A204.1 (cell line): Measurements from ENCODE around the gene C1QTNF8.

ENCODE experiments used
- FAIRE-seq: peaks from 2 replicates; lab custom pipeline; 2012; peaks lifted over from hg19 to GRCh38; lab: Jason Lieb, UNC

The C1QTNF8 gene

DNA sequence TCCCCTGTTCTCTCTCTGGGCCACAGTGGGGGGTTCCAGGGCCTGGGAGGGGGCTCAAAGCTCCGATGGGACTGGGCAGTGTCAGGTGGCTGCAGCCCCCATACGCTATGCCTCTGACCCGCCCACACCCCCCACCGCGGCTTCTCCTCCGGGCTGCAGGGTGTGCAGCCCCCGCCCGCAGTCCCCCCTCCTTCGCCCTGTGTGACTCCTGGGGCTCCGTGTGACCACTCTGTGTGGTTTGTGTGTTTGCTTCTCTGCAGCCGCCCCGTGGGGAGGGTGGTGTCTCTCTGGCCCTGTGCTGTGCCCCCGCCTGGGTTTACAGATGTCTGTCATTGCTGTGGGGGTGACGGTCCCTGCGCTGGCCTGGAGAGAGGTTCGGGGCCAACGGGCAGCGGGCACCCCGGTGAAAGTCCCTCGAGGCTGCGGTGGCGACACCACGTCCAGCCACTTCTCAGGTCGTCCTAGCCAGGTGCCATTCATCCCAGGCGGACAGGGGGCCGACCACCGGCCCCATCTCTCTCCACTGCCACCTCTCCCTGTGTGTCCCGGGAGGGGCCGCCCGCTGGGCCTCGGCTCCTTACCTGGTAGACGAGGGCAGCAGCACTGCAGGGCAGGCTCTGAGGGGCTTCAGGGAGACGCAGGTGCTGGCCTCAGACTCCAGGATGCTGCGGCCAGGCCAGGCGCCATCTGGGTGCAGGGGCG, 18.0 kb downstream of the C1QTNF8 start:
- no peak for FAIRE-seq

DNA sequence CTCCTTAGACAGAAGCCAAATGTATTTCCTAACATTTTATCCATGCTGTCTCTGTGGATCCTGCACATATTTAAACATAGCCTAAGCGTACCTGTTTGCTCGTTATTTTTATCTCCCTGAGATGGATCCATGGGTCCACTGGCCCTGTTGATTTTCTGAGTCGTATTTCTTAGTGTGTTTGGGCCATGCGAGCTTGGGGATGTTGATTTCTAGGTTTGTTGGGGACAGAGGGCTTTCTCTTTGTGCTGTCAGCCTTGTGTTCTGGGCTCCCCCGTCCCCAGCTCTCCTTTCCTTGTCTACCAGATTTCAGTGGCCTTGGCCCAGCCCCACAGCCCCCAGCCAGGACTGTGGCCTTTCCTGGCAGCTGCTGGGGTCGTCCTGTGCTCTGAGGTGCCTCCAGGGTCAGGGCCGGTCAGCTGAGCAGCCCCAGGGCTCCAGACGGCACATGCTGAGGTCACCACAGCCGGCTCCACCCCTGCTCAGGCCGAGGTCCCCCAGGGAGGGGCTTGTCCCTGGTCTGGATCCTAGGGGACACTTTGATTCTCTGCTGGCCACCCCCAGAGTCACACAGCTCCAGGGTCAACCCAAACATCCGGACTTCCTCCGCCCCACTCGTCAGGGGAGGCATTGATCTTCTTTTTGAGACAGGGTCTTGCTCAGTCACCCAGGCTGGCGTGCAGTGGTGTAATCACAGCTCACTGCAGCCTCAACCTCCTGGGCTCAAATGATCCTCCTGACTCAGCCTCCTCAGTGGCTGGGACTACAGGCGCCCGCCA, 19.1 kb downstream of the C1QTNF8 start:
- FAIRE-seq = no peak

DNA sequence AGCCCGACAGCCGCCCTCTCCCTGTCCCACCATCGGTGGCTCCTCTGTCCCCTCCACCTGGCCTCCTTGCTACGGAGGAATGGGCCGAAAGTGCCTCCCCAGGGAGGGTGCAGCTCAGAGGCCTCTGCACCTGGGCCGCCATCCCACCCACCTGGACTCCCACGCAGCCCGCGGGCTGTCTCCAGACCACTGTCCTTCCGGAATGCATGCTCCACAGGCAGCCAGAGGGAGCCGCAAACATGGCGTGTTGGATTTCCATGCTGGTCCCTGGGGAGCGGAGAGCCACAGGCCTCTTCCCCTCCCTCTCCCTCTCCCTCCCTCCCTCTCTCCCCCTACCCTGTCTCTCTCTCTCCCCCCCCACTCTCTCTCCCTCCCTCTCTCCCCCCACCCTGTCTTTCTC, 20.5 kb downstream of the C1QTNF8 start:
- no peak for FAIRE-seq

DNA sequence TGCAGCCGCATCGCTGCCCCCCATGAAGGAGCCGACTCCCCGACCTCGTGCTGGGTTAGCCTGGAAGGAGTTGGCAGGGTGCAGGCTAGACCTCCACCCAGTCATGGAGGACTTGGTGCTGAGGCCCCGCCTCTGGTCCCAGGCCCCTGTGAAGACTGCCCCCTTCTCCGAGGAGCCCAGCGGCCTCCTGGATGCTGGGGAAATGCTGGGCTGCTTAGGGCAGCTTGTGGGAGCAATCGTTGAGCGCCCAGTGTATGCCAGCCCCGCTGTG, 21.7 kb downstream of the C1QTNF8 start:
- no peak for FAIRE-seq

DNA sequence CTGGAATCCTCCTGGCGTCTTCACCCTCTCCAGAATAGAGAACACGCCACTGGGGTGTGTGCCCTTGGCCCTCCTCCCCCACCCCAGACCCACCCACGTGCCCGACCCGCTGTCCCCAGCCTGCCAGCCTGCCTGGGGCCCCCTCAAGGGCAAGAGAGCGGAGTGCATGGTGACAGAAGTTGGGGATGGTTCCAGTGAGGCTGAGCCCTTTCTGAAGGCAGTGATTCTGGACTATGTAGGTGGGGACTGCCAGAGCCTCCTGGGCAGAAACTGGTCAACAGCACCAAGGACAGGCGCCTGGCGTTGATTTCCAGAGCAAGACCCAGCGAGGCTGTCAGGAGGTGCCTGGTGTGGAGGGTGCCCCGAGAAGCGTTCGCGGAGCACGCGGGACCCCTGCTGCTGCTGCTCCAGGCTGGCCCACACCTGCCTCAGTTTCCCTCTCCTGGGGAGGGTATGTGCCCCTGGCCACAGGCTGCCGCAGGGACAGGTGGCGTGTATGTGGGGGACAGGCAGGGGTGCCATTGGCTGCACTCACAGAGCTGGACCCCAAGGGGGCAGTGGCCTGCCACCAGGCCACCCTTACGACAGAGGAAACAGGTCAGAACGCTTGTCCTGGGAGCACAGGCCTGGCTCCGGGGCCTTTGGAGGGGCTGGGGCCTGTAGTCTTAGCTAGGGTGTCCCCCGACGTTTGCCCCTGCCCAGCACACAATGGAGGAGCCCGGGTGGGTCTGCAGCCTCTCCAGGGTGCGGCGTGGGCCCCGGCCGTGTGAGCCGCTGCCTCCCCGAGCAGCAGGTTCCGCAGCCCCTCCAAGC, 22.3 kb downstream of the C1QTNF8 start:
- FAIRE-seq = no peak

DNA sequence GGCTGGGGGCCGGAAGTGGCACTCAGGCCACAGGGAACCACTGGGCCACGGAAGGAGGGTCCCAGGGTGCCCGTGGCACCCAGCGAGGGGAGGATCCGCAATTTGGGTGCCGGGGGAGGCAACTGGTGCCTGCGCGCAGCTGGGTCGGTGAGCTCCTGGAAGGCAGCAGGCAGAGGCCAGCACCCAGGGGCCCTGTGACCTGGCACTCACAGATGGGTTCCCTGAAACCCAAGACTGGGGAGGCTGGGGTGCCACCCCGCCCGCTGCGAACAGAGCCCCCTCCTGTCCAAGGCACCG, 22.8 kb downstream of the C1QTNF8 start:
- no peak for FAIRE-seq

DNA sequence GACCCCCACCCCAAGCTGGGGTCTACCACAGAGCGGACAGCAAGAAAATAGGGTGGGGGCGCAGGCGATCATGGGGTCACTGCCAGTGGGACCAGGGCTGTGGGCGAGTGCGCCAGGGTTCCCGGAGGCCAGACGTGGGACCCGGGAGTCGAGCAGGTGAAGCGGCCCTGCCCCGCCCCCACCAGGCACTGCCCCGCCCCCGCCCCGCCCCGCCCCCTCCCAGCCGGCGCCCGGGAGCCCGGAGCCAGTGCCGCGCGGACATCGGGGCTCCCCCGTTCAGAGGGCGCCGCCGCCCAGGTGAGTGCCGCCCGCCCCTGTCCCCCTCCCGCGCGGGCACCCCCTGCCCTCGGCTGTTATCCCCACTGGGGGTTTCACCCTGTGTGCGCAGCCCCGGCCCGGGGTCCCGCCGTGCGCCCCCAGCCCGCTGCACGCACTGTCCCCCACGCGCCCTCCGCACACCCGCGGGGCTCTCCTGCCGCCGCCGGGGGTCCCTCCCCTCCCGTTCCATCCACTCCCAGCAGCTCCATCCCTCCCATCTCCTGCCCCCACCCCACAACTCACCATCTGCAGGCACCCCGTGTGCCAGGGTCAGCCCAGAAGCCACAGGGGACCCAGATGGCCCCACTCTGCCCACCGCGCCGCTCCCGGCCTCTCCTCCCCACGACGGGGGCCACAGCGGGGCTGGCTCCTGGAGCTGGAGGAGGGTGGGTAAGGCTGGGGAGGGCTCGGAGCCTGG, 23.4 kb downstream of the C1QTNF8 start, which contains the start of gene SSTR5:
TSS of gene SSTR5 (plus strand) at position 222 of the 736 bp plus-strand sequence. CDS start 6,122 bp downstream, outside the sequence.
- no peak for FAIRE-seq

DNA sequence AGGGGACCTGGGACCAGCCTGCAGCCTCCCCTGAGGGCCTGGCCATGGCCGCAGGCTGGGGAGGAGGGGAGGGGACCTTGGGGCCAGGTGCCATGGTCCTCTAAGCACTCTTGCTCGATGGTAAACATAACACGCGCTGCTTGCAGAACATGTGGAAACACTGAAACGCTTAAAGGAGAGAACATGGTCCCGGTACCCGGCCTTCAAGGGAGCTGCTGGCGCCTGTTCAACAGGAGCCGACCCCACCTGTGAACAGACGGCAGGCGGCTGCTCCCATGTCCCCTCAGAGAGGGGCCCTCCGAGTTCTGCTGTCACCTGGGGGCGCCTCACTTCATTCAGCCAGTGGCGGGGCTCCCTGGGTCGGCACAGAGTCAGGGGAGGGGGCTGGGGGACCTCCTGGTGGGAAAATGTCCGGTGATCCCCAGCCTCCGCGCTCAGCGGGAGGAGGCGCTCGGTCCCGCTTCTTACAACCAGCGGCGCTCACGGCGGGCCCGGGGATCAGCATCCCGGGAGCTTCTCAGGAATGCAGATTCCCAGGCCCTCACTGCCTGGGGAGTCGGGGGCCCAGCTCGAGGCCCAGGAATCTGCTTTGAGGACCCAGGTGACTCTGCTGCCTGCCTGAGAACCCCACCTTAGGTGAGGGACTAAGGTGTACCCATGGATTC, 24.4 kb downstream of the C1QTNF8 start:
- no peak for FAIRE-seq

DNA sequence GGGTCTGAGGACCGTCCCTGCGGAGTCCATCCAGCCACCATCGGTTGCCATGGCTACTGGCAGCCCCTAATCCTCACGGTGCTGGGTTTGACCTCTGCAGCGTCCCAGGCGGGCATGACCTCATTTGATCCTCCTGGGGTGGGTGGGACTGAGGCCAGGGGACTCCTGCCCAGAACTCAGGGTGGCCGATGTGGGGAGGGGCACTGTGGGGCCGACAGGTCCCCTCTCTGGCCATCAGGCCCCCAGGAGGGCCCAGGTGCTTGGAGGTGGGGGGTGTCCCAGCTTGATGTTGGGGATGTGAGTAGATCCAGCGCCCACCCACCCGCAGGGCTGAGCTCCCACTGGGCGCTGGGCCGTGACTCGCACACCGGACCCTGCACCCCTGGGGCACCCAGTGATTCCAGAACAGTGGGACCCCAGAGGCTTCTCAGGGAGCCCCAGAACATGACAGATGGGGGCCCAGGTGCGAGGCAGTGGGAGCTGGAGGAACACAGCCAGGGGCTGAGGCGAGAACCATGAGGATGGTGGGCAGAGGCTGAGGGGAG, 25.1 kb downstream of the C1QTNF8 start:
- FAIRE-seq = no peak

DNA sequence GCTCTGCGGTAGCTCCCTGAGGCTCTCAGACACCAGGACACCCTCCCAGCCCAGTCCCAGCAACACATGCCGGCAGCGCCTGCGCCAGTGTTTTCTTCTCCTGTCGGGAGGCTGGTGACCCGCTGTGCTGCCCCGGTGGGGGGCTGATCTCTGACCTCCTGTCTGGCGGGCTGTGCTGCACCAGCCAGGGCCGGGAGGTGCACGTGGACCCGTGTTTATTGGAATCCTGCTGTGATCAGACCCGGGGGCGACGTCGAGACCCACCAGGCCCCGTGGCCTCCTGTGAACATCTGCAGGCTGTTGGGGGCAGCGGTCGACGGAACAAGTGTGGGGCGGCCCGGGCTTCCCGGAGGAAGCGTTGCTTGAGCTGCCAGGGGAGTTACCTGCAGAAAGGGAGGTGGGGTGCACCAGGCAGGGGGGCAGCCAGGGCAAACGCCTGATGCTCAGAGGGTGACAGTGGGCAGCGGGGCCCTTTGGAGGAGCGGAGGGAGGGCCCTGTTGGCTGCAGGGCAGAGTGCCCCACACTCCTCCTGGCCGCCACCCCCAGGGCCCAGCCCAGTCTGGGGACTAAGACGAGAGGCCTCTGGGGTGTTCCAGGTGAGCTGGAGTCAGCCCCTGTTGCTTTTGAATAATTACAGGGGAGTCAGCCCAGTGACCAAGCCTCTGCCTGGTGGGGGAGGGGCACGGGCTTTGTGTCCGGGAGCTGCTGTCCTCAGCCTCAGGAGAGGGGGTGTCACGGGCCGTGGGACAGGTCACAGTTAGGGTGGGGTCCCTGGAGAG, 25.8 kb downstream of the C1QTNF8 start:
- FAIRE-seq = no peak

DNA sequence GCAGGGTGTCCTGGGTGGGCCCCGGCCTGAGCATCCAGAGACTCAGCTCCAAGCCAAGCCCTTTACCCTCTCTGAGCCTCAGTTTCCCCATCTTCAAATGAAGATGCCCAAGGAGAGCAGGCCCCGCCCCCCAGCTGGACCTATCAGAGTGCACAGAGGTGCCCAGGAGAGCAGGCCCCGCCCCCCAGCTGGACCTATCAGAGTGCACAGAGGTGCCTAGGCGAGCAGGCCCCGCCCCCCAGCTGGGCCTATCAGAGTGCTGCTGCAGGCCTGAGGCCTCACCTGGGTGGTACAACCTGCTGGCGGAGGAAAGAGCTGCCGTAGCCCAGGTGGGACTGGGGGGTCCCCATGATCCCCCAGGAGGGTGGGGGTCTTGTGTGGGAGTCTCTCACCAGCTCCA, 26.9 kb downstream of the C1QTNF8 start:
- no peak for FAIRE-seq

DNA sequence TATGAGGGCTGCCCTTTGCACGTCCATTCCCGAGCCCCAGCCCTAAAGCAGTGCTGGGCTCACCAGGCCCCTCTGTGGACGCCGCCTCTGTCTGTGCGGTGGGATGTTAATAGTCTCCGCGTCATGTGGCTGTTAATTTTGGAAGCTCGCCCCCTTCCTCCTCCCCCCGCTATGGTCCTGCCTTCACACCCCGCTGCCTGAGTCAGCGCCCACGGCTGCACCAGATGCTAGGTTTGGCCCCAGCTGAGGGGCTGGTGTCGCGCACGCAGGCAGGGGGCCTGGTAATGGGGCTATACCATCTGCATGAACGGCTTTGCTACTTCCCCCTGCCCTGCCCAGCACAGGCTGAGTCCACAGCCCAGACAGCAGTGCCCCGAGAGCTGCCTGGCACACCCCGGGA, 27.6 kb downstream of the C1QTNF8 start:
- FAIRE-seq = no peak

DNA sequence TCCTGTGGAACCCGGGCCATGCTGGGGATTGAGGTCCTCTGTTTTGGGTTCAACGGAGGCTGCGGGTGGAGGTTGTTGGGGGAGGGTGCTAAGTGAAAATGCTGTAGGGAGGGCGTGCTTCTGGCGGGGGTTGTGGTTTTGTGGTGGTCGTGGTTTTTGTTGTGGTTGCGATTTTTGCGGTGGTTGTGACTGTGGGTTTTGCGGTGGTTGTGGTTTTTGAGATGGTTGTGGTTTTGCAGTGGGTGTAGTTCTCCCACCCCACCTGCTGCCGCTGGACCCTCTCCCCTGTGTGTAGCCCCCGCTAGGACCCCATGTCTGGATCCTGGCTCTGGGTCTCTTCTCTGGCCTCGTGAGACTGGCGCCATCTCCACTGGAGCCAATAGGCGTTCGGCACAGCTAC, 28.4 kb downstream of the C1QTNF8 start:
- no peak for FAIRE-seq

DNA sequence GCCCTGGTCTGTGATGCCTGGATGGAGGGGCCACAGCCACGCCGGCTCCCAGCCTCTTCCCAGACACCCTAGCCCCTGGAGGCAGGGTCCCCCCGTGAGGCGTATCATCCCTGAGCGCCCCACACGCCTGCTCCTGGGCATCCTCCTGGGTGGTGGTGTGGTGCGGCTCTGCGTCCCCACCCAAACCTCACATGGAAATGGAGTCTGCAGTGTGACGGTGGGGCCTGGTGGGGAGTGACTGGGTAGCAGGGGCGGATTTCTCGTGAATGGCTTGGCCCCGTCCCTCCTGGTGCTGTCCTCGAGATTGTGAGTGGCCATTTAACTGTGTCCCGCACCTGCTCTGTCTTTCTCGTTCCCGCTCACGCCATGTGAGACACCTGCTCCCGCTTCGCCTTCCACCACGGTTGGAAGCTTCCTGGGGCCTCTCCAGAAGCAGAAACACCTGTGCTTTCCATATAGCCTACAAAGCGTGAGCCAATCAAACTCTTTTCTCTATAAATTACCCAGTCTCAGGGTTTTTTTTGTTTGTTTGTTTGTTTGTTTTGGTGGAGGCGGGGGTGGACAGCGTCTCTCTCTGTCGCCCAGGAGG, 29.4 kb downstream of the C1QTNF8 start:
- FAIRE-seq = no peak

DNA sequence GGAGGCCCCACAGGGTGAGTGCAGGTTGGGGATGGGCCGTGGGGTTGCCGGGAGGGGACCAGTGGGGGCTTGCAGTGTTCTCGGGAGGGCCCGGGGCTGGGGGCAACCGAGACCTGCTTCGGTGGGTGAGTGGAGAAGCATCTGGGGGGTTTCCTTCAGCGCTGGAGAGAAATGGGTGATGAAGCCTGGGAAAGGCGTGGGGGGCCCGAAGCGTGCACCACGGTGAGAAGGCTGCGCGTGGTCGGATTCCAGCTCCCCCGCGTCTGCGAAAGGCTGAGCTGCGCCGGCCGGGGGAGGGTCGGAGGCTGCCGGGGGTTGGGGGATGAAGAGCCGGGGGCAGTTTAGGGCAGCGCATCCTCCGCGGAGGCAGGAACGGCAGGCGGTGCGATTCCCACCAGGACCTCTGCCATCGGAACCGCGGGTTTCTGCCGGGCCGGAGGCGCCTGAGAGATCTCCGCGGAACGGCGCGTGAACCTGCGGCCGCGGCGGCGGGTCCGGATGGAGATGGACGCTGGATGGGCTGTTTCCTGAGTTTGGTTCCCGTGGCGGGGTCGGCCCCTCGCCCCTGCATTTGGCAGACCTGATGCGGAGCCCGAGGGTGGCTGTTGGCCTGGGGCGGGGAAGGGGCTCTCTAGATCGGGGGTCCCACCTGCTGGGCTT, 30.4 kb downstream of the C1QTNF8 start:
- no peak for FAIRE-seq

DNA sequence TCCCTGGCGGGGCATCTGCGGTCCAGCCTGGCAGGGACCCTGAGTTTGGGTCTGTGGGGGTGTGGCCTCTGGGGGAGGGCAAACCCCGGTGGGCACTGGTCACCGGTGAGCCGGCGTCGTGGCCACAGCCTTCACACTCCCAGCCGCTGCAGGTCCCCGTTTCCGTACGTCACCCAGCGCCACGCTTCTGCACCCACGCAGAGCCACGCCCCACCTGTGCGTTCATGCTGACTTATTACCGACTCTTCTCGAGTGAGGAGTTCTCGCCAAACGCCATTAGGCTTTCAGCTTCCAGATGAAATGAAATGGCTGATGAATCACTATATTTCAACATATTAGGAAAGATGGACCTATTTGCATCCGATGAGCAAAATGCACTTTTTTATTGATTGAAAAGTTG, 32.3 kb downstream of the C1QTNF8 start:
- no peak for FAIRE-seq

DNA sequence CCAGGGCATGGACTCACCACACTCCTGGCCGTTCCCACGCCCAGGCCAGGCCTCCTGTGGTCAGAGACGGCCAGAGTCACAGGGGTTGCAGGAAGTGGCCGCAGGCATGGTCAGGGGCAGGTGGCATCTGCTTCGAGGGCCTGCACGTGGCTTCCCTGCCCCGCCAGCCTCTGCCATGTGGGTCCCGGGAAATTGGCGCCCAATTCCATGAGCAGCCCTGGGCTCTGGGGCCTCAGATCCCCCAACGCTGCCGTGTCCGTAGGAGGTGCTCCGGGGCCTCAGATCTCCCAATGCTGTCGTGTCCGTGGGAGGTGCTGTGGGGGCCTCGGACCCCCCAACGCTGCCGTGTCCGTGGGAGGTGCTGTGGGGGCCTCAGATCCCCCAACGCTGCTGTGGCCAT, 33.1 kb downstream of the C1QTNF8 start:
- FAIRE-seq = no peak

DNA sequence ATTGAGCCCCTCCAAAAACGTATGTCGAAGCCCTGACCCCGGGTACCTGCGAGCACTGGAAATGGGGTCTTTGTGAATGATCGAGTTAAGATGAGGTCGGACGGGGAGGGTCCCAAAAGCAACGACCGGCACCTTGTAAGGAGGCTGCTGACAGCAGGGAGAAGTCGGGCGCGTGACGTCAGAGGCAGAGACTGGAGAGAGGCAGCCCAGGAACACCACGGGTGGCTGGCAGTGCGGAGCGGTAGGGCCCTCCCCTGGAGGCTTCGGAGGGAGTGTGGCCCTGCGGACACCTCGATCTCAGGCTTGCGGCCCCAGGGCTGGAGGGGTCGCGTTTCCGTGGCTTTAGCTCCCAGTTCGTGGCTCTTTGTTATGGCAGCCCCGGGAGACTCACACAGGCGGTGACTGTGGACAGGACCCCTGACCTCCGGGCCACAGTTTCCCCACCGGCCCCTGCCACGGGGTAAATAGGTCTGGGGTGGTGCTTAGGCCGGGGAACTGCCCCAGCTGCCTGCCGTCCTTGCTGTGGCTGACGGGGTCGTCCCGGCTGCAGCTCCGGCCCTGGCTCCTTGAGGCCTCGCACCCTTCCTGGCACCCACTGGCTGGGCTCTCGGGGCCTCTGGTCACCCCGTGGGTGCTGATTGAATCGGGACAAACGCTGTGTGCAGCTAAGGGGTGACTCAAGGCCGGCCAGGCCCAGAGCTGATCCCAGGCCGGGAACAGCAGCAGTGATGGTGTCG, 34.1 kb downstream of the C1QTNF8 start:
- no peak for FAIRE-seq
